ENCODE results near the gene PER2. TPM values are rescaled to one million over a fixed set of nuclear protein-coding genes. Genes with fewer than 3 reads are reported as not detected.

Gene PER2
- polyA plus RNA-seq, 2 of the 4 experiments (the other 2 are of a cell fraction): 3.4 to 8.5 TPM

GRCh38 chr2:238256111-238256510 lies 32.3 kb downstream of the PER2 start:
- DNase-seq (ENCODE audit: low read depth in 1 of 2, low spot score in 1 of 2) (no peak), FAIRE-seq (no peak), ATAC-seq (no peak)
- 68% methylated on average over 6 of the region's 6 CpGs for WGBS (ENCODE audit: missing lambda C conversion rate)
- Histone ChIP-seq H3K4me3 (no peak overlapping the region), H3K9me3 (no peaks in the 10 kb centered on the region), H3K4me2 (no peak overlapping the region), H3K27ac (no peak overlapping the region), H3K4me1 (peaks cover 6% of the 10 kb centered on the region; the same call in 1 of the 3 replicates)
- no peak for TF ChIP-seq ZC3H11A (IDR thresholded peaks at IDR 0.05)
- TF ChIP-seq CEBPB (IDR thresholded peaks at IDR 0.05): no peak
- TF ChIP-seq ZFP36 (IDR thresholded peaks at IDR 0.05; ENCODE audit: borderline replicate concordance, partially characterized antibody): no peak
- no peak for TF ChIP-seq MYC (IDR thresholded peaks at IDR 0.05; ENCODE audit: borderline replicate concordance, low read length)
- no peak for TF ChIP-seq ATOH8 (CRISPR knock-in tag; IDR thresholded peaks at IDR 0.05; ENCODE audit: low read depth)
- no peak for TF ChIP-seq PBX3 (IDR thresholded peaks at IDR 0.05)
- no peak for TF ChIP-seq POLR2A (IDR thresholded peaks at IDR 0.05; ENCODE audit: low read length)
- no peak for TF ChIP-seq MAX (IDR thresholded peaks at IDR 0.05)
- TF ChIP-seq REST (IDR thresholded peaks at IDR 0.05): no peak
- no peak for TF ChIP-seq FOSL2 (IDR thresholded peaks at IDR 0.05)
- TF ChIP-seq FOSL2 (CRISPR knock-in tag; IDR thresholded peaks at IDR 0.05): no peak
- TF ChIP-seq ZSCAN20 (CRISPR knock-in tag; IDR thresholded peaks at IDR 0.05): no peak
- no peak for TF ChIP-seq CHD2 (IDR thresholded peaks at IDR 0.05; ENCODE audit: low read length, partially characterized antibody)
- TF ChIP-seq RFX5 (IDR thresholded peaks at IDR 0.05): no peak
- no peak for TF ChIP-seq GATA3 (IDR thresholded peaks at IDR 0.05; ENCODE audit: borderline replicate concordance)
- TF ChIP-seq ZNF302 (CRISPR knock-in tag; IDR thresholded peaks at IDR 0.05): no peak
- POLR2A ChIA-PET: no interaction called here
- CTCF ChIA-PET: interaction anchor here (0.6 to 14.1 kb wide), 35 partner anchors 9 to 851 kb away, joined by 3 to 351 read pairs (median 5); partner anchors contain the start of genes HES6 and PER2

GRCh38 chr2:238255636-238256035 lies 32.8 kb downstream of the PER2 start:
- no peak for ATAC-seq
- no peaks in the 10 kb centered on the region for H3K9me3 ChIP-seq
- CTCF ChIA-PET: interaction anchor here (0.6 to 14.1 kb wide), 34 partner anchors 8 to 852 kb away, joined by 3 to 351 read pairs (median 5); partner anchors contain the start of genes HES6 and PER2

More at GRCh38 chr2:238255636-238256035, 32.8 kb downstream of the PER2 start:
- TF ChIP-seq FOSL2 (IDR thresholded peaks at IDR 0.05) (no peak), FOSL2 (CRISPR knock-in tag; IDR thresholded peaks at IDR 0.05) (no peak), ZNF302 (CRISPR knock-in tag; IDR thresholded peaks at IDR 0.05) (no peak), CTCF (IDR thresholded peaks at IDR 0.05) (no peak), ZC3H11A (IDR thresholded peaks at IDR 0.05) (no peak), POLR2A (IDR thresholded peaks at IDR 0.05; ENCODE audit: low read length) (no peak), CHD4 (IDR thresholded peaks at IDR 0.05; ENCODE audit: borderline replicate concordance) (no peak), EHMT2 (IDR thresholded peaks at IDR 0.05; ENCODE audit: low read depth) (no peak), HES2 (IDR thresholded peaks at IDR 0.05) (no peak), JUNB (IDR thresholded peaks at IDR 0.05) (no peak), SMC3 (IDR thresholded peaks at IDR 0.05) (no peak)
- POLR2A ChIA-PET: no interaction called here
- FAIRE-seq (no peak), DNase-seq (ENCODE audit: low read depth in 1 of 2, low spot score in 1 of 2) (no peak)
- H3K4me1 ChIP-seq: peaks cover 4% of the 10 kb centered on the region; the same call in 1 of the 3 replicates
- 93% methylated on average over 8 of the region's 8 CpGs for WGBS (ENCODE audit: missing lambda C conversion rate)
- no peak overlapping the region for H3K4me2 ChIP-seq
- no peak overlapping the region for H3K4me3 ChIP-seq
- no peak overlapping the region for H3K27ac ChIP-seq

Measured in A549 (cell line).